ENCODE measurements around the gene PRAF2. TPM values are rescaled to one million over a fixed set of nuclear protein-coding genes. Genes with fewer than 3 reads are reported as not detected.
A peak's percentile ranks its signal among the peaks of the same experiment; 100 is the strongest.

PRAF2 gene
- total and polyA plus RNA-seq, 9 of the 15 experiments (the other 6 are each of a cell fraction or from before 2014, with no cell fraction given): 0.24 to 5.7 (median 2.0) TPM

DNA sequence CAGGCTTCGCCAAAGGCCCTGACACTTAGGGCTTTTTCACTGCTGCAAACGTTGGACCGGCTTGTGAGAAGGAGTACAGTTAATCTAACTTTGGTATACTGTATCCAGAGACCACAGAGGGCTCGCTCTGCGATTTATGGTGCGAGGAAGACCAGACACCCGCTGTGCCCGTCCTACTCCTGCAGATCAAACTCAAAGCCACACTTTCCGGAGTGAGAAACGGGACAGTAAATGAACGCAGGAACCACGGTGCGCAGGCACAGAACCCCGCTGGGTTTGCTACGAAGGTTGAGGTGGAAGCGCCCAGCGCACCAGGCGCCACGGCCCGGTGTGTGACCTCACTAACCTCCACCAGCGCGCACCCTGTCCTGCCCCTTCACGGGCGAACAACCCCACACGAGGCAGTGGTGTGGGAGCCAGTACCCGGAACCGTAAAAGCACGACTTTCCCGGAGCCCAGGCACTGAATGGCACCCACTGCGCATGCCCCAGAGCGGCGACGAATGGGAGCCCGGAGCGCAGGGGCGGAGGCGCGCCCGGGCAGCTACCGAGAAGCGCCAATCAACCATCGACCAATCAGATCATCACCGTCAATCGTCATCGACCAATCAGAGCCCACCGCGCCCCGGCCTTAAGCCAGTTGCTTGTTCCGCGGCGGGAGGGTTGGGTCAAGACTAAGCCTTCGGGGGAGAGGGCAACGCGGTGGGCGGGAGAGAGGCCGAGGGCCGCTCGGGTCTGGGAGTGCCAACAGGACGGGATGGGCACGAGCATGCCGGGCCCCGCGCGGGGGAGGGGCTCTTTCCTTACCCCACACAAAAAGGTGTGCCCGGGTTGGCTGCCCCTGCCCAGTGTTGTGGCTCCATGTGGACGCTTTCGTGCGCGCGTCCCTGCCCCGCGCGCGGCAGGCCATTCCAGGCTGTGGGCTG, 27.2 kb upstream of the PRAF2 start (continued):
- peak; percentile 57 for TF ChIP-seq SP2 (IDR thresholded peaks at IDR 0.05; ENCODE audit: extremely low read depth, low read depth, low read length, poor library complexity, severe bottlenecking)
- TF ChIP-seq, protein P1, sequence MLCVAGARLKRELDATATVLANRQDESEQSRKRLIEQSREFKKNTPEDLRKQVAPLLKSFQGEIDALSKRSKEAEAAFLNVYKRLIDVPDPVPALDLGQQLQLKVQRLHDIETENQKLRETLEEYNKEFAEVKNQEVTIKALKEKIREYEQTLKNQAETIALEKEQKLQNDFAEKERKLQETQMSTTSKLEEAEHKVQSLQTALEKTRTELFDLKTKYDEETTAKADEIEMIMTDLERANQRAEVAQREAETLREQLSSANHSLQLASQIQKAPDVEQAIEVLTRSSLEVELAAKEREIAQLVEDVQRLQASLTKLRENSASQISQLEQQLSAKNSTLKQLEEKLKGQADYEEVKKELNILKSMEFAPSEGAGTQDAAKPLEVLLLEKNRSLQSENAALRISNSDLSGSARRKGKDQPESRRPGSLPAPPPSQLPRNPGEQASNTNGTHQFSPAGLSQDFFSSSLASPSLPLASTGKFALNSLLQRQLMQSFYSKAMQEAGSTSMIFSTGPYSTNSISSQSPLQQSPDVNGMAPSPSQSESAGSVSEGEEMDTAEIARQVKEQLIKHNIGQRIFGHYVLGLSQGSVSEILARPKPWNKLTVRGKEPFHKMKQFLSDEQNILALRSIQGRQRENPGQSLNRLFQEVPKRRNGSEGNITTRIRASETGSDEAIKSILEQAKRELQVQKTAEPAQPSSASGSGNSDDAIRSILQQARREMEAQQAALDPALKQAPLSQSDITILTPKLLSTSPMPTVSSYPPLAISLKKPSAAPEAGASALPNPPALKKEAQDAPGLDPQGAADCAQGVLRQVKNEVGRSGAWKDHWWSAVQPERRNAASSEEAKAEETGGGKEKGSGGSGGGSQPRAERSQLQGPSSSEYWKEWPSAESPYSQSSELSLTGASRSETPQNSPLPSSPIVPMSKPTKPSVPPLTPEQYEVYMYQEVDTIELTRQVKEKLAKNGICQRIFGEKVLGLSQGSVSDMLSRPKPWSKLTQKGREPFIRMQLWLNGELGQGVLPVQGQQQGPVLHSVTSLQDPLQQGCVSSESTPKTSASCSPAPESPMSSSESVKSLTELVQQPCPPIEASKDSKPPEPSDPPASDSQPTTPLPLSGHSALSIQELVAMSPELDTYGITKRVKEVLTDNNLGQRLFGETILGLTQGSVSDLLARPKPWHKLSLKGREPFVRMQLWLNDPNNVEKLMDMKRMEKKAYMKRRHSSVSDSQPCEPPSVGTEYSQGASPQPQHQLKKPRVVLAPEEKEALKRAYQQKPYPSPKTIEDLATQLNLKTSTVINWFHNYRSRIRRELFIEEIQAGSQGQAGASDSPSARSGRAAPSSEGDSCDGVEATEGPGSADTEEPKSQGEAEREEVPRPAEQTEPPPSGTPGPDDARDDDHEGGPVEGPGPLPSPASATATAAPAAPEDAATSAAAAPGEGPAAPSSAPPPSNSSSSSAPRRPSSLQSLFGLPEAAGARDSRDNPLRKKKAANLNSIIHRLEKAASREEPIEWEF (CRISPR knock-in tag; IDR thresholded peaks at IDR 0.05): no peak
- TF ChIP-seq SMARCE1 (IDR thresholded peaks at IDR 0.05): 0 out of 2 replicates have a peak, but pooled peaks have one; percentile 1
- TF ChIP-seq, protein P2, sequence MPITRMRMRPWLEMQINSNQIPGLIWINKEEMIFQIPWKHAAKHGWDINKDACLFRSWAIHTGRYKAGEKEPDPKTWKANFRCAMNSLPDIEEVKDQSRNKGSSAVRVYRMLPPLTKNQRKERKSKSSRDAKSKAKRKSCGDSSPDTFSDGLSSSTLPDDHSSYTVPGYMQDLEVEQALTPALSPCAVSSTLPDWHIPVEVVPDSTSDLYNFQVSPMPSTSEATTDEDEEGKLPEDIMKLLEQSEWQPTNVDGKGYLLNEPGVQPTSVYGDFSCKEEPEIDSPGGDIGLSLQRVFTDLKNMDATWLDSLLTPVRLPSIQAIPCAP (CRISPR knock-in tag; IDR thresholded peaks at IDR 0.05; ENCODE audit: borderline replicate concordance): no peak
- TF ChIP-seq ZKSCAN1 (IDR thresholded peaks at IDR 0.05; ENCODE audit: low read depth, low read length): no peak
- TF ChIP-seq CC2D1A (IDR thresholded peaks at IDR 0.05): no peak
- TF ChIP-seq, protein P3, sequence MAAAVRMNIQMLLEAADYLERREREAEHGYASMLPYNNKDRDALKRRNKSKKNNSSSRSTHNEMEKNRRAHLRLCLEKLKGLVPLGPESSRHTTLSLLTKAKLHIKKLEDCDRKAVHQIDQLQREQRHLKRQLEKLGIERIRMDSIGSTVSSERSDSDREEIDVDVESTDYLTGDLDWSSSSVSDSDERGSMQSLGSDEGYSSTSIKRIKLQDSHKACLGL (CRISPR knock-in tag; IDR thresholded peaks at IDR 0.05; ENCODE audit: borderline replicate concordance, poor library complexity, severe bottlenecking): no peak
- peak; percentile 29; the same call in 1 of the 2 replicates for TF ChIP-seq ZBTB7A (IDR thresholded peaks at IDR 0.05; ENCODE audit: borderline replicate concordance, control insufficient read depth, low read depth, low read length)
- TF ChIP-seq, protein P4, sequence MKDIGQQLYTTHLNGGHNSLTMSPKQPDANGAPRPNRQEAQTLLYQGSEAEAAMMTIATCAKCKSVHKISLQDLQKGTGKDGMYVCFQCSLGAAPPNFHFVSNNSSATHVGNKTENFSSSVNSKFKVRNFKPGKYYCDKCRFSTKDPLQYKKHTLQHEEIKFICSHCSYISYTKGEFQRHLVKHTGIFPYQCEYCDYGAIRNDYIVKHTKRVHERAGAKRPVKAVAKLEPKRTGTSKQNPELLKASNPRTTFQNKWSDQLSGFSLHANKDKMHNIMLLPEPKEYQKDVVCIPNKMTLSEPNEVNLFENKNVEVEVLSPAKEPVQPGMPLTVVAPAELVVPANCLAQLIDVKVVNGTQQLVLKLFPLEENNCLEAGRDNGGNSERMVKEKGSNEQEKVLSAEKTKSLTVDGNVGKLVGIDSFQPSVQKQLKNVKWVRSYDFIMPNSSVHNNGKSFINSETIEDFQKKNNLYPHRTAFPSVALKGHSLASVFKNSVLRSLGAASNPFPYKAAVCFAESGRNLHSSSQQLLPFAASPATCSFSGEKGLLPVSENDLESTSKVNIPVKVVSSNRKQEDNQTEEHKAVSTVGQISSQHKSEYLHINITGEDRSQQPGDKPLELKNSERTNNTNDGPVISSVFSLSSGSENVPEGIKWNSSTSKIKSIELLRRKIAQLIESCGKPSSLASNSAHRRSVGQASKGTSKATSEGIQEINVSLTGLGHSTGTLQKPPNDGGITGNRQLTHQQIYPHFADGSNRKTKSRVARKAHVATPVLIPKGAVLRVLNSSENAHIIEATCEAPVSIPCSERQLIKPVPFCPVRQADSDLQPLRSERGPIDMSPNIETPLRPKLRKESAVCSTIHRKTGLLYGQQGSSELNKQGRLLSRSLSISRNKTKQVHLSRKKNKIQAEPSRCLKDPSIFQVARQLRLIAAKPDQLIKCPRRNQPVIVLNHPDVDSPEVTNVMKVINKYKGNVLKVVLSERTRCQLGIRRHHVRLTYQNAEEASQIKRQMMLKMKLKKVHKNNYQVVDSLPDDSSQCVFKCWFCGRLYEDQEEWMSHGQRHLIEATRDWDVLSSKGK (CRISPR knock-in tag; IDR thresholded peaks at IDR 0.05): no peak
- no peak for TF ChIP-seq KLF6 (CRISPR knock-in tag; IDR thresholded peaks at IDR 0.05; ENCODE audit: borderline replicate concordance)
- TF ChIP-seq FIP1L1 (IDR thresholded peaks at IDR 0.05; ENCODE audit: low read depth, low read length, poor library complexity, severe bottlenecking): no peak
- TF ChIP-seq ZNF589 (CRISPR knock-in tag; IDR thresholded peaks at IDR 0.05; ENCODE audit: low read depth): no peak
- TF ChIP-seq CBX8 (IDR thresholded peaks at IDR 0.05; ENCODE audit: borderline replicate concordance, extremely low read depth, low read depth, low read length, poor library complexity, severe bottlenecking): no peak
- TF ChIP-seq PHB2 (IDR thresholded peaks at IDR 0.05; ENCODE audit: low read depth): no peak
- TF ChIP-seq NFYB (IDR thresholded peaks at IDR 0.05; ENCODE audit: extremely low read depth, insufficient read length): peak; percentile 97
